Stimulated activated CD4-positive, alpha-beta T cell treated with anti-CD3 and anti-CD28 coated beads, Interleukin-15, amount 100 ng/mL, for 24 hours (primary cell): ENCODE measurements around the gene TMEM273.
A peak's percentile ranks its signal among the peaks of the same experiment; 100 is the strongest.

Experiments used
- DNase-seq: peaks from one replicate; pipeline ENCODE4 v3.0.0-alpha.2; 2020

TMEM273 gene

DNA sequence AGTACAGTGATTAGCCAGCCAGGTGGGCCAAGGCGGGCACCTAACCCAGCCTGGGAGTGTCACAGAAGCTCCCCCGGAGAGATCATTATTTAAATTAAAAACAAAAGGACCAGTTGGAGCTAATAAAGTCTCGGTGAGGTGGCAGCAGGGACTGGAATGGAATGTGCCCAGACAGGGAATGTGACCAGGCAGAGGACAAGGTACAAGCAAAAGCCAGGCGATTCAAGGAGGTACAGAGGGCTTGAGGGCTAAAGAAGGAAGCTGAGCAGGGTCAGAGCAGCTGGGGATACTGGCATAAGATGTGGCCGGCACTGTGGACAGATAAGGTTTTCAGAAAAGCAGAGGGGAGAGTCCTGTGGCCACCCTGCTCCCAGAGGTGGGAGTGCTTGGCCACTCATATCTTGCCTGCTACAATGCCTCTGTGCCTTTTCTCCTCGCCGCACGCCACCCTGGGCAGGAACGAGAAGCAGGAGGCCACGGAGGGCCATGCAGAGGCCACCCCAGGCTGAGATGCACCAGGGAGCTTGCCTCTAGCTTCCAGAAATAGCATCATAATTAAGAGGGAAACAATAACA lies 13.2 kb downstream of the TMEM273 start:
- DNase-seq = no peak

- DNase-seq = no peak
Measured at GRCh38 chr10:49174261-49174925, 13.8 kb downstream of the TMEM273 start.

DNA sequence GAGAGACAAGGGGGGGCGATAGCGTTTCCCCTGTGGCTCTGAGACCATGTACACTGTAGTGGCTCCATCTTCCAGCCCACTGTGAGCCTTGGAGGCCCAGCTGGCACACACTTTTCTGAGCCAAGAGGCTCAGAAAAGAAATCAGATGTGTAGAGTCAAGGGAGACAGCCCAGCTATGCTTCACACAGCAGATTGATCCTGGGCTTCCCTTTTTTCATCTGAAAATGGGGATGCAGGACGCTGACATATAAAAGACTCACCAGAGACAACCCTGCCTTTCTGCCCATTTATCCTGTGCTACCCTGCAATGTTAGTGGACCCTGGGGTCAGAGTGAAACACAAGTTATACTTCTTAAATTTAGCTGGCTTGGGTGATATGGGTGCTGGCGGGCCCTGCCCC lies 14.3 kb downstream of the TMEM273 start:
- no peak for DNase-seq

GRCh38 chr10:49173201-49173772 lies 14.9 kb downstream of the TMEM273 start:
- no peak for DNase-seq

- no peak for DNase-seq
Measured at GRCh38 chr10:49172777-49173132, 15.4 kb downstream of the TMEM273 start.

DNA sequence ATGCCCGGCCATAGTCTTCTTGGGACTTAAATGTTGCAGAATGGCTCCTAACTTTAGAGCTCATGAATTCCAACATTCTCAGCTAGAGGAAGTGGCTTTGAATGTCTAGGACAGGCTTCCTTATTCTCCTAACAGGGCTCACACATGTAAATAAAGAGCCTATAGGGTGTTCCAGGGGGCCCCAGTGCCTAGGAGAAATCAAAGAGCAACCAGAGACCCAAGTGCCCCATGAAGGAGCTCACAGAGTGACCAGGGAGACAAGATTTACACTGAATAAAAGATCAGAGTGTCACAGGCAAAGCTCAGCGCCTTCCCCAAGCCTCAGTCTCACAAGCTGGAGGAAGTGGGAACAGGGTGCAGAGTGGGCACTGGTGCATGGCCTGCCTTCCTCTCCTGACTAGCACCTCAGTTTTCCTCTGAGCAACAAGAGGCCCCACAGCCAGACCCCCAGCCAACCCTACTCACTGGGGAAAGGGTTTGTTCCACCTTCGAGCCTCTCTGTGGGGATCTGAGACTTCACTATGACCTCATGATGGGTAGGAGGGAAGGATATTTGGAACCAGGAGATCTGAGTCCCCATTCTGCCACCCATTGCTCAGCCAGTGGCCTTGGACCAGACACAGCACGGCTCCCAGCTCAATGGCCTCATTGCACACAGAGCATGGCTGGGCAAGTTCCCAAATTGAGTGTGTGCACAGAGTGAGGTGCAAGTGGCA lies 16.0 kb downstream of the TMEM273 start:
- no peak for DNase-seq

- no peak for DNase-seq
Measured at GRCh38 chr10:49171326-49172060, 16.7 kb downstream of the TMEM273 start.

DNA sequence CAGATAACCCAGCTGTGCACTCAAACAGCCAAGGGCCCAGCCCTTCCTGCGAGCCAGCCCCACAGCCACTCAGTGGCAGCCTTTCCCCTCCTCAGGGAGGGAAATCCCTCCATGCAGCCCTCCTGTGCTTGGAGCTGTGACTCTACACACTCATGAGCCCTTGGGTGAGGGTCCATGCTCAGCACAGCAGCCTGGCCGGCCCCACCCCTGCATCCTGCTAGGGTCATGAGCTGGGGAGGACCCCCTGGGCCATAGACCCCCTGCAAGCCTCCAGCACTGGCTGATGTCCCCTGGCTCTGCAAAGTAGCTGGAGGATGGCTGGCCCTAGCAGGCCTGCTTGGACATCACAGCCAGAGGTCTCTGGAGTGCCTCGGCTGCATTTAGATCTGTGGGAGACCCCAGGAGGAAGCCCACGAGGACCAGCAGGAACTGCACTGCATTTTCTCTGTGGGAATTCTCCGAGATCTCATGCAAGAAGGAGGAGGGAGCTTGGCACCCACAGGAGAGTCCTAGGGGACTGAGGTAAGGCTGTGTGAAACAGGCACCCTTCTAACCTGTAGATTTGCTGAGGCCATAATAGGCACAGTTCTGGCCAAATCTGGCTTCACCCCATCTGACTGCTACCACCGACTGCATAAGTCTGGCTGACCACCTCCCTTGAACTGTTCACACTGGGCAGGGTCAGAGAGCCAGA lies 17.4 kb downstream of the TMEM273 start:
- no peak for DNase-seq

DNA sequence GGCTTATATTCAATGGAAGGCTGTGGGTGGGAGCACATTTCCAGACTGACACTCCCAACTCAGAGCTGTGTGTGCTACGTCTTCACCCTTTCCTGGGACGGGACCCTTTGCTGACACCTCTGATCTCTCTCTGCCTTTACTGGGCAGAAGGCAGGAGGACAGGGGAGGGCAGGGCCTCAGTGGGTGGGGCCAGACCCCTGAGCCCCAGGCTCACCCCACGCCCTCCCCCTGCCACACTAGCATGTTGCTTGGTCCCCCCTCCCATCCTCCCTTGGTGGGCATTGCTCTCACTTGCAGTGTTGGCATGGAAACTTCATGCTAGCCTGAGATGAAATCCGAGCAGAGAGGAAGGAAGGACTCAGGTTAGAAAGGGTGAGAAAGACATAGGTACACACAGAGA lies 18.4 kb downstream of the TMEM273 start:
- DNase-seq = no peak

DNA sequence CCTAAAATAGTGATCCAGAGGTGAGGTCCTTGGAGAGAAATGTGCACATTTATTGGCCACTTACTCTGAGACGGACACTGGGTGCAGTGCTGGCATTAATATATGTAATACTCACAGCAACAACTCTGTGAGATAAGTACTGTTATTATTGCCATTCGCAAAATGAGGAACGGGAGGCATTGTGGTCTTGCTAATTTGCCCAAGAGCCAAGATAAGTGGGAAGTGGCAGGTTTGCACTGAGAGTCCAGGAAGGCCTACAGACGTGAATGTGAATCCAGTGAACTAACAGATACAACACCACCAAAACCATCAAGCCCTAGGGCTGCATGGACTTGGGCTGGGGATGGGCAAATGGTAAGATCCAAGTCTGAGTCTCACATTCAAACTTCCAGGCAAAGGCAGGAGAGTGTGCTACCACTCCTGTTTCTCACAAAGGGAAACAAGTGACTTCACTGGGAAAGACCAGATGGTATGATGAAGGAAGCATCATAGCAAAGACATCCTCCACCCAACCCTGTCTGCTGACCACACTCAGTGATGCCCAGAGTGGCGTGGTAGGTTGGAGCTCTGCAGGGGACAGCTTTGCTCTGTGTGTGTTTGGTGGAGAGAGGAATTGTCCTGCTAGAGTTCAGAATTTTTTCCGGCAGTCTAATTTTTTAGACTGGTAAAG lies 19.2 kb downstream of the TMEM273 start:
- DNase-seq = no peak

GRCh38 chr10:49168171-49168540 lies 20.0 kb downstream of the TMEM273 start:
- no peak for DNase-seq

DNA sequence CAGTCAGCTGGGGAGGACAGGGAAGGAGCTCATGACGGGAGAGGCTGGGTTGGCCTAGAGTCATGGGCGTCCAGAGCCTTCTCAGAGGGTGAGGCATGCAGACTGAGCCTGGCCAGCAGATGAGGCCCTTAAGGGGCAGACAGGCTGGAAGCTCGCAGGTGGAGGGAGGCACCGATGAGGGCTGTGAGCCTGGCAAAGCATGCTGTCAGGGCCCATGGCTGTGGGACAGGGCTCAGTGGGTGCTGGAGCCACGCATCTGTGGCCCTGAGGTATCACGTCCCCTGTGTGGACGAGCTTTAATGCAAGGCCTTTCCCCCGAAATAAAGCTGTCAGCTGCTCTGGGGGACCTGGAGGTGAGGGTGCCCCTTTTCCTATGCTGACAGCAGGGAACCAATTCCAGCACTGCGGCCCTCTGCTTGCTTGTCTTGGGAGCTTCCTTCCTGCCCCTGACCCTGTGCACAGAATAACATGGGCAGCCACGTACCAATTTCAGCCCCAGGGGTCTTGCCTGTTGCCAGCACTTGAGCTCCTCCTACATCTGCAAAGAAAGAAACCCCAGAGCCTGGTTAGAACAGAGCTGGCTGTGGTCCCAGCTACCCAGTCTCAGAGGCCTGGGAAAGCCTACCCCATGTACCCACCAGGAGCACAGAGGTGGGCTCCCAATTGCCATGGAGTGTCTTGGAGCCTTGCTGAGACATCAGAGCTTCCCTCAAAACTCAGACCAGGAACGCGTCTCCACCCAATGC lies 20.6 kb downstream of the TMEM273 start:
- DNase-seq = no peak

DNA sequence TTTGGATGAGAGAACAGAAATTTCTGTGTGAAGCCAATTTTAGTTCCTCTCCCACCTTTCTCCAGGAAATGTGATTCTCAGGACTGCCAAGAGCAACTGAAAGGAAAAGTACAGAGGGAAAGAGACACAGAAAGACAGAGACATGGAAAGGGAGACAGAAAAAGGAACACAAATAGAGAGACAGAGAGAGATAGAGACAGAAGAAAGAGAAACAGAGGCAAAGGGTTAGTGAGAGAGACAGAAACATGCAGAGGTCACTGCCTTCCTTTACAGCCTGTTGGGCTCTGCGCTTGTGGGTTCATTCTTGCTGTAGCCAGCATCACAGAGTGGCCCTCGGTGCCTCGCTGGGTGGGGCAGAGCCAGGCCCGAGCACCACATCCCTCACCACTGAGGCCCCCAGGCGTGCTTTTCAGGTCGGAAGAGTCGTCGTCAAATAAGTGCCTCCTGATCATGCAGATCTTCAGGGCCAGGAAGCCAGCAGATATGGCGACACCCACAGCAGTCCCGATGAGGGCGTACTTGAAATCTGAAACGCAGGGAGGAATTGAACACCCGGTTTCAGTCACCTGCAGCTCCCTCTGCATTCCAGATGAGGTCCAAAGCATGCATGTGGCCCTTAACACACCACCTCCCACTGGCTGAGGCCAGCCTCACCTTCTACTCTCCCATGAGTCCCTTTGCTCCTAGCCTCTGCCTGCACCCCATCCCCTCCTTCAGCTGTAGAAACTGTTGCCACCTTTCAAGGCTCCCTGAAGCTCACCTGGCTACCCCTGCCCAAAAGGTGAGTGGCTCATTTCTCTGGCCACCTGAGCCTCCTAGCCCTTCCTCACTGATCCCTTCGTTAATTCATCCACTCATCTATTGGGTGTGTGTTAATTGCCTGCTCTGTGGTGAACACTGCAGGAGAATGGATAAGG lies 21.4 kb downstream of the TMEM273 start:
- no peak for DNase-seq

DNA sequence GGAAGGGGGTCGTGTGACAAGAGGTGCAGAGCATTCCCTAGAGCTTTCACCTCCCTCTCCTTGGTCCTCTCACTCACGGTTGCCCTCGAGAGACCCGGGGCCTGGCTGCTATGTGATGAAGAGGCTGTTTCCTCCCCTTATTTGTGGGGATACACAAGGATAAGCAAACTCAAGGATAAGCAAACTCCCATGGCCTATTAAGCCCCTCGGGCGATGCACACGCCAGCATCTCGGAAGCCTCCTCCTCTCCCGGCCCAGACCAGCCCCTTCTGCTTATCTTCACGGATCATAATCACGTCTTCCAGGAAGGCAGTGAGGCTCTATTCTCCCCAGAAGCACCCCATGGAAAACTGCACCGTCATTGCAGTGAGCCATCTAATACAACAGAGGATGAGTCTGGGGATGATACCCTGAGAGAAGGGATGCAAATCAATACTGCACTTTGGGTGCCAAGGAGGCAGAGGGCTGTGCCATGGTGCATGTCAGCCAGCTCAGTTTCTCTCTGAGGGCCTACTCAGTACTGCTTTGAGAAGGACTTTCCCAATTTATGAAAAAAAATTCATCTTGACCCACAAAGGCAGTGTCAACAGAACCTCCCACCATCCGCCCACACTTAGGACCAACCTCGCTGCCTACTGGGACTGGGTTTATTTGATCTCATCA lies 22.2 kb downstream of the TMEM273 start:
- DNase-seq = no peak

GRCh38 chr10:49165259-49165658 lies 22.9 kb downstream of the TMEM273 start:
- DNase-seq = no peak

GRCh38 chr10:49164559-49165188 lies 23.5 kb downstream of the TMEM273 start:
- peak; percentile 45 for DNase-seq

DNA sequence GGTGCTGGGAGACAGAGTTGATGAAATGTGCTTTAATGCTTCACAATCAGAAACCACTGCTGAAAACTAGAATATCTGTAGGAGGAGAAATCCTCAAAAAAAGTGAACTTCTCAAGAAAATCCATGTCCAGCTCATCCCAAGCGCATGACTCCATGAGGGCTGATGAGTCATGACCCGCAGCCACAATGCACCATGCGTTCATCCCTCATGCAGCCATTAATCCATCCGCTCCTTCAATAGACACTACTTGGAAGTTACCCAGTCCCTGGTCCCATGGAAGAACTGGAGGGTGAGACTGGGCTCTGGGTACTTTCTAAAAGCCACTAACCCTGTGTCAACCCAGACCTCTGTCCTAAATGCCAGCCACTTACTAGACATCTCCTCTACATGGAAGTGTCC lies 24.4 kb downstream of the TMEM273 start:
- DNase-seq = no peak

DNA sequence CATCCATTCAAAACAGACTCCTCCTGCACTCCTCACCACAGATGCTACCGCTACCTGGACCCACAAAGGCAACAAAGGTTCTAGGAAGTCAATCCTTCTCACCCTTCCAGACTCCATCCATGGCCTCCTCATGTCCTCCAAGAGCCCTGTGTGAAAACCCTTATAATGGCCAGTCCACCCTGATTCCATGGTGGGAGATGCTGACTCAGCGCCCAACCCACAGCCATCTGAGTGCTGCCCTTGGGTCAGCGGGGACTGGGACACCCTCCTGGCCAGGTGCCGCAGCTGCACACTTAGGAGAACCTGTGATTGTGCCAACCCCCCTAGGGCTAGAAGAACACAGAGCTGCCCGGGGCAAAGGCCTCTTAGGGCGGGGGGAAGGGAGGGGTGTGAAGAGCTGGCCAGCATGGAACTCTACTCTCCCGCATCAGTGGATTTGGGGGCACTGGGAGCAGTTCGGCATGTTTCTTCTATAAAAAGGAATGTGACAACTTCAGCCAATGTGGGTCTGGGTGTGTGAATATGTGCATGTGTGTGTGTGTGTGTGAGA lies 25.4 kb downstream of the TMEM273 start:
- no peak for DNase-seq

- DNase-seq = no peak
Measured at GRCh38 chr10:49162063-49162462, 26.1 kb downstream of the TMEM273 start.
